Small intestine (tissue), 7 donors: ENCODE data around the gene BEAN1. TPM values are rescaled to one million over a fixed set of nuclear protein-coding genes. Genes with fewer than 3 reads are reported as not detected.
A peak's percentile ranks its signal among the peaks of the same experiment; 100 is the strongest.

Experiments
- DNase-seq, 2 donors: peaks; one replicate each; pipeline versions ENCODE4 v3.0.0 to v3.0.0-alpha.2; 2013
- FAIRE-seq: peaks from 2 replicates; lab custom pipeline; 2012; peaks lifted over from hg19 to GRCh38; lab: Jason Lieb, UNC
- H3K27ac ChIP-seq, 3 donors: one replicate each; pipeline ENCODE4 v1.5.1; 2013; ENCODE audit warnings: low read length in 2 of 3, mild to moderate bottlenecking in 2 of 3, control low read depth in 1 of 3, inconsistent platforms in 1 of 3, low read depth in 1 of 3, moderate library complexity in 1 of 3
- H3K27me3 ChIP-seq, 3 donors: one replicate each; pipeline ENCODE4 v1.6.1; 2013; ENCODE audit warnings: low read length in 3 of 3, inconsistent platforms in 1 of 3; ENCODE audit not compliant: control insufficient read depth in 3 of 3, insufficient read depth in 3 of 3
- H3K36me3 ChIP-seq, 3 donors: one replicate each; pipeline ENCODE4 v1.6.1; 2013; ENCODE audit warnings: low read length in 3 of 3, inconsistent platforms in 1 of 3, low read depth in 1 of 3, mild to moderate bottlenecking in 1 of 3, moderate library complexity in 1 of 3; ENCODE audit not compliant: control insufficient read depth in 3 of 3, insufficient read depth in 2 of 3
- H3K4me1 ChIP-seq, 3 donors: one replicate each; pipeline ENCODE4 v1.6.1; 2013; ENCODE audit warnings: low read length in 2 of 3, inconsistent platforms in 1 of 3, low read depth in 1 of 3, mild to moderate bottlenecking in 1 of 3, moderate library complexity in 1 of 3; ENCODE audit not compliant: control insufficient read depth in 3 of 3, insufficient read depth in 2 of 3
- H3K4me3 ChIP-seq, 3 donors: one replicate each; pipeline ENCODE4 v1.5.1; 2013; ENCODE audit warnings: low read length in 3 of 3, control low read depth in 1 of 3, inconsistent platforms in 1 of 3, low read depth in 1 of 3, mild to moderate bottlenecking in 1 of 3, moderate library complexity in 1 of 3
- H3K9me3 ChIP-seq, 2 donors: one replicate each; pipeline ENCODE4 v1.6.1; 2013; ENCODE audit warnings: low read depth in 1 of 2, low read length in 1 of 2; ENCODE audit not compliant: control insufficient read depth in 2 of 2, insufficient read depth in 1 of 2
- WGBS, 3 donors: extraction: QIAGEN DNeasy Blood & Tissue Kit; methylation state at CpG; one replicate each; pipeline ENCODE4 v1.1.7; 2013; 5-methylcytosine and 5-hydroxymethylcytosine counted together
- polyA plus RNA-seq, 4 donors: library from polyadenylated mRNA; stranded (reverse) in 3 of 4; unstranded in 1 of 4; fragments of 200-250 nt in 3 of 4; fragments of 120-200 nt in 1 of 4; gene quantifications; one replicate each; pipeline versions ENCODE4 v1.2.1 to v1.2.3, GENCODE V29; 2013
- donor health status: healthy with polysubstance abuse.
- donor health status: control.
- donor health status: control.
- donor health status: Bipolar disorder and iron deficiency.
- donor health status: healthy.

BEAN1 gene
- polyA plus RNA-seq, 4 donors: 0.59 to 0.64 TPM; not detected in 2

DNA sequence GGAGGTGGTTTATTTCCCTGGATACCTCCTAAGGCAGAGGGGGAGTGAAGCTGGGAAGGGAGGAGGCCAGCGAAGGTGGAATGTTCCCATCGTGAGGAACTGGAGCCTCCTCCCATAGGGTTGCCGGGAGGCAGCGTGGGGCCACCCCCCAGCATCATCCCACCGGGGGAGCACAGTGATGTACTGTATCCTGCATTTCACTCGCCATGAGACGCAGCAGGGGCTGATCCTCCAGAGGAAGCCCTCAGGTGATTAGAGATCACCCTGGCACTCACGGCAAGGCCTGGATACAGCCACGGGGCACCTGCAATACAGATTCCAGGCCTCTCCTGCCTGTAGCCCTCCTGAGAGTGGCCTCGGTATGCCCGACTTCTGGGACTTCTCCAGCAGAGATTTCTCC lies 25.5 kb upstream of the BEAN1 start:
- WGBS, 3 donors: 64 to 74% (median 67%) methylated on average over 11 of the region's 11 CpGs
- no peak for FAIRE-seq

DNA sequence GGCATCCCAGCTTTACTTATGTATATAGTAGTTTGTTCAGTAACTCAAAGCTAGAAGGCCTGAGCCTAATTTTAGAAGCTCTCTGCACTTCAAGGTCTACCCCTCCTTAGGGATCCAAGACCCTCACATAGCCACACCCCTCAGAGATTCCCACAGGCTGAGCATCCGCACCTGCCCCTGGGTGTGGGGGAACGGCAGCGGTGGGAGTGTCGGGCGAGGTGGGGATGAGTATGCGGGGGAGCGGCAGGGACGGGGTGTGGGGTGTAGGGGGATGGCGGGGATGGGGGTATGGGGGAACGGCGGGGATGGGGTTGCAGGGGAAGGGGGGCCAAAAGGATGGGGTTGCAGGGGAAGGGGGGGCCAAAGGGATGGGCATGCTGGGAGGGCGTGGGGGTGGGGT lies 24.9 kb upstream of the BEAN1 start:
- Histone ChIP-seq H3K27ac (no peak overlapping the region), H3K36me3 (no peaks in the 10 kb centered on the region), H3K4me3 (no peak overlapping the region), H3K27me3 (peaks cover 0 to 20% (median 0%) of the 10 kb centered on the region in 3 donors), H3K4me1 (peaks cover 0 to 5% (median 0%) of the 10 kb centered on the region in 3 donors), H3K9me3 (no peaks in the 10 kb centered on the region)
- no peak for FAIRE-seq
- no peak for DNase-seq
- 68 to 78% (median 70%) methylated on average over 8 to 12 of the region's 12 CpGs for WGBS, 3 donors

More for the DNA sequence above, 25.5 kb upstream of the BEAN1 start:
- Histone ChIP-seq H3K36me3 (no peaks in the 10 kb centered on the region), H3K4me3 (no peak overlapping the region), H3K4me1 (peaks cover 0 to under 1% (median 0%) of the 10 kb centered on the region in 3 donors), H3K27ac (no peak overlapping the region), H3K27me3 (peaks cover 0 to 20% (median 0%) of the 10 kb centered on the region in 3 donors), H3K9me3 (no peaks in the 10 kb centered on the region)
- no peak for DNase-seq

DNA sequence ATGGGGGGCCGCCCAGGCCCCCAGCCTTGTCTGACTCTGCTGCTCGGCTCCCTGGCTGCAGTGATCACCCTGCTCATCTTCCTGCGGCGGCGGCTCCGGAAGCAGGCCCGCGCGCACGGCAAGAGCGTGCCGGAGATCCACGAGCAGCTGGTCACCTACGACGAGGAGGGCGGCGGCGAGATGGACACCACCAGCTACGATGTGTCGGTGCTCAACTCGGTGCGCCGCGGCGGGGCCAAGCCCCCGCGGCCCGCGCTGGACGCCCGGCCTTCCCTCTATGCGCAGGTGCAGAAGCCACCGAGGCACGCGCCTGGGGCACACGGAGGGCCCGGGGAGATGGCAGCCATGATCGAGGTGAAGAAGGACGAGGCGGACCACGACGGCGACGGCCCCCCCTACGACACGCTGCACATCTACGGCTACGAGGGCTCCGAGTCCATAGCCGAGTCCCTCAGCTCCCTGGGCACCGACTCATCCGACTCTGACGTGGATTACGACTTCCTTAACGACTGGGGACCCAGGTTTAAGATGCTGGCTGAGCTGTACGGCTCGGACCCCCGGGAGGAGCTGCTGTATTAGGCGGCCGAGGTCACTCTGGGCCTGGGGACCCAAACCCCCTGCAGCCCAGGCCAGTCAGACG lies 24.4 kb upstream of the BEAN1 start:
- H3K9me3 ChIP-seq: no peaks in the 10 kb centered on the region
- no peak overlapping the region for H3K27ac ChIP-seq
- FAIRE-seq (no peak), DNase-seq (no peak)
- H3K4me1 ChIP-seq: peaks cover 0 to 5% (median 0%) of the 10 kb centered on the region in 3 donors
- H3K27me3 ChIP-seq: peaks cover 0 to 20% (median 0%) of the 10 kb centered on the region in 3 donors
- no peaks in the 10 kb centered on the region for H3K36me3 ChIP-seq
- H3K4me3 ChIP-seq: no peak overlapping the region
- WGBS, 3 donors: 78 to 86% (median 79%) methylated on average over 56 to 61 of the region's 61 CpGs

DNA sequence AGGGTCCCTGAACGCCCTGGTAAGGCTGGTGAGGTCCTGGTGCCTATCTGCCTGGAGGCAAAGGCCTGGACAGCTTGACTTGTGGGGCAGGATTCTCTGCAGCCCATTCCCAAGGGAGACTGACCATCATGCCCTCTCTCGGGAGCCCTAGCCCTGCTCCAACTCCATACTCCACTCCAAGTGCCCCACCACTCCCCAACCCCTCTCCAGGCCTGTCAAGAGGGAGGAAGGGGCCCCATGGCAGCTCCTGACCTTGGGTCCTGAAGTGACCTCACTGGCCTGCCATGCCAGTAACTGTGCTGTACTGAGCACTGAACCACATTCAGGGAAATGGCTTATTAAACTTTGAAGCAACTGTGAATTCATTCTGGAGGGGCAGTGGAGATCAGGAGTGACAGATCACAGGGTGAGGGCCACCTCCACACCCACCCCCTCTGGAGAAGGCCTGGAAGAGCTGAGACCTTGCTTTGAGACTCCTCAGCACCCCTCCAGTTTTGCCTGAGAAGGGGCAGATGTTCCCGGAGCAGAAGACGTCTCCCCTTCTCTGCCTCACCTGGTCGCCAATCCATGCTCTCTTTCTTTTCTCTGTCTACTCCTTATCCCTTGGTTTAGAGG lies 23.5 kb upstream of the BEAN1 start:
- DNase-seq: no peak

DNA sequence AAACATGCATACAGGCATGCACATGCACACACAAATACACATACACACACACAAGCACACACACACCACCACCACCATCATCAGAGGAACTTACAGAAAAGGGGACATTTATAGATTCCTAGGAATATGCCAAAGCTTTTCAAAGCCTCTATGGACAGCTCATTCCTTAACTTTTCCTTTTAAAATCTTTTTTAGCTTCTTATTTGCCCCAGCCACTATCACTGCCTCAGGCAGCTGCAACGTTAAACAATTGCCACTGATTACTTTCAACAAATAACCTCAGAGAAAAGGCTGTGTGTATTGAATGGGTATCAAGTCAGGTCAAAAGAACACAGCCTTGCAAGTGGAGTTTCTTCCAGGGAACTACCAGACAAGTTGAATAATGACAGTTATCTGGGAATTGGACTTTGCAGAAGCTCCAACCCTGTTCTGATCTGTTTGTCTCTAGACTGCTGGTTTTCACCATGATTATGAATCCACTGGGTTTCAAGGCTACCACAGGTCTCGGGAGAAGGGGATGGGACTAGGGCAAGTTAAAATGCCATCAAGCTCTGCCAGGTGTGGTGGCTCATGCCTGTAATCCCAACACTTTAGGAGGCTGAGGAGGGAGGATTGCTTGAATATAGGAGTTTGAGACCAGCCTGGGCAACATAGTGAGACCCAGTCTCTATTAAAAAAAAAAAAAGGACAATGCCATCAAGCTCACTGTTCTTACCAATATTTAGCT lies 21.9 kb upstream of the BEAN1 start:
- peaks cover 0 to 5% (median 3%) of the 10 kb centered on the region in 3 donors for H3K4me1 ChIP-seq
- DNase-seq (no peak), FAIRE-seq (no peak)
- H3K36me3 ChIP-seq: no peaks in the 10 kb centered on the region
- 72 to 85% (median 79%) methylated on average over 2 of the region's 2 CpGs for WGBS, 3 donors
- H3K27ac ChIP-seq: no peak overlapping the region
- H3K9me3 ChIP-seq: no peaks in the 10 kb centered on the region
- no peak overlapping the region for H3K4me3 ChIP-seq
- peaks cover 0 to 20% (median 0%) of the 10 kb centered on the region in 3 donors for H3K27me3 ChIP-seq

More for the DNA sequence above, 23.5 kb upstream of the BEAN1 start:
- Histone ChIP-seq H3K36me3 (no peaks in the 10 kb centered on the region), H3K27me3 (peaks cover 0 to 20% (median 0%) of the 10 kb centered on the region in 3 donors), H3K9me3 (no peaks in the 10 kb centered on the region), H3K27ac (no peak overlapping the region), H3K4me1 (peaks cover 0 to 5% (median 2%) of the 10 kb centered on the region in 3 donors), H3K4me3 (no peak overlapping the region)
- FAIRE-seq: no peak
- WGBS, 3 donors: 59 to 73% (median 64%) methylated on average over 5 of the region's 5 CpGs

DNA sequence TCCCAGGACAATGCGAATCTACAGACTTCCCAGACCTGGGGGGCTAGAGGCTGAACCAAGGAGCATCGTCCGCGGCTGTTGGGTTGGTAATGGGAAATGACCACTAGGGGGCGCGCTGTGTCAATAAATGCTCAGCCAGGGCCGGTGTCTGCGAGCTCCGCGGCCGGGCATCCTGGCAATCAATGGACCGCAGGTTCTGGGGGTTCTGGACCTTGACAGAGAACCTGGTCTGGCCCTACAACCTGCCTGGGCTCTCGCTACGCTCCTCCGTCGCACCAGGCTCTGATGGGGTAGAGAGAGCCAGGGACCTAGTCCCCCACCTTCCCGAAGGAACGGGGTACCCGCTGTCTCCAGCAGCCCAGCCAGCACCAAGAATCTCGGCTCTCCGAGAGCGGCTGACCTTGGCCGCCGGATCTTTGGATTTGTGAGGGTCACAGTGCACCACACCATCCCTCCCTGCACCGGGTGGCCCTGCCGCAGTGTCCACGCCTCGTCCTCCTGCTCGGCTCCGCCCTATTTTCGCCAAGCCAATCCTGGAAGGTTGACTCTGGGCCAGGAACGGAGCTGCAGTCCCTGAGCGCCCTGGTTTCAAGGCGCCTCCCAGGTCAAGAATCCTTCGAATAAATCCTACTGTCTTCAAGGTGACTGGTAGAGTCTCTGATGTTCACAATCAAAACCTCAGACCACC lies 20.4 kb upstream of the BEAN1 start:
- H3K36me3 ChIP-seq: no peaks in the 10 kb centered on the region
- WGBS, 3 donors: 0 to 2% (median 1%) methylated on average over 35 of the region's 35 CpGs
- H3K27ac ChIP-seq: no peak overlapping the region
- peaks cover 0 to 19% (median 0%) of the 10 kb centered on the region in 3 donors for H3K27me3 ChIP-seq
- peaks cover 0 to 5% (median 3%) of the 10 kb centered on the region in 3 donors for H3K4me1 ChIP-seq
- peak; percentile 70 to 86 for DNase-seq
- FAIRE-seq: no peak
- peak overlapping the region in 2 of 3 donors; percentile 36 to 49 for H3K4me3 ChIP-seq
- no peaks in the 10 kb centered on the region for H3K9me3 ChIP-seq

DNA sequence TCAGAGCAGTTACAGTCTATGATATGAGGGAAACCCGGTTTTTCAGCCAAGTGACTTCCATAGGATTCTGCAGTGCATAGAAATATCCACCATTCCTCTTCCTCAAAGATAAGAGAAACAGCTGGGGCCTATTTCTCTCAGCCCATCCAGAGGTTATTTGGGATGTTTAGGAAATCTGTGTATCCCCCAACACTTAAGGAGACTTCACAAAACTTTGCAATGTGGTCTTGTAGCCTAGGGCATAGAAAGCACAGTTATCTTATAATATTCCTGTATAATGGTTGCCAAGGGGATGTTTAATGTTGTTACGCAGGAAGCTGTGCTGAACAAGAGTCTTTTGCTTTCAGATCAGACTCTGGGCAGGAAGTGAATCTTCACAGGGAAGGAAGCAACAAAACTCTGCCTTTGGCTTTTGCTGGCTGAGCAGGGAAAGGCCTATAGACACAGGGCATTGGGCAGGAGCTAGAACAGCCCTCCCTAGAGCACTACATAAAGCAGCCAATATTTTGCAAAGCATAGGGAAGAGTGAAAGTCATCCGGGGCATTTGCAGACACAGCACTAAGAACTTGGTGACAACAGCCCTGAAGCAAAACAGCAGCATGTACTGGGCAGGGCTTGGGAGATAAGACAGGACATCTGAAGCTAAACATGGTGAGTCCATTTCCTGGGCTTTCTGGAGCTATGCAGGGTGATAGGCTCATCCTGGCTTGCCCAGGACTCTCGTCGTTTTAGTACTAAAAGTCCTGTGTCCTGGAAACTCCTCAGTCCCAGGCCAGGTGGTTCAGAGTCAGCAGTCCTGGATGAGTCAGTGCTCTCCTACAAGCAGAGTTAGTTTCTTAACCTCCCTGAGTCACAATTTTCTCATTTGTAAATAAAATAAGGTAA lies 18.7 kb upstream of the BEAN1 start:
- Histone ChIP-seq H3K27ac (peak overlapping the region in 2 of 3 donors; percentile 39 to 75), H3K27me3 (peaks cover 0 to 13% (median 0%) of the 10 kb centered on the region in 3 donors), H3K4me3 (no peak overlapping the region), H3K9me3 (peaks cover 0 to 5% of the 10 kb centered on the region in 2 donors), H3K36me3 (no peaks in the 10 kb centered on the region), H3K4me1 (peaks cover 0 to 5% (median 3%) of the 10 kb centered on the region in 3 donors)
- WGBS, 3 donors: 28 to 33% (median 32%) methylated on average over 5 of the region's 5 CpGs
- FAIRE-seq (no peak), DNase-seq (peak; percentile 34 to 53)
